Activated T-cell treated with anti-CD3 and anti-CD28 coated beads, Interleukin-2, amount 50 U/mL, for 1 hour (primary cell): ENCODE measurements around the gene CCNJL.

Experiments
- DNase-seq: peaks from one replicate; pipeline ENCODE4 v3.0.0-alpha.2; 2020

CCNJL gene

GRCh38 chr5:160330212-160330611 lies 17.8 kb upstream of the CCNJL start:
- no peak for DNase-seq

GRCh38 chr5:160327818-160328217 lies 15.5 kb upstream of the CCNJL start:
- no peak for DNase-seq

GRCh38 chr5:160326981-160327380 lies 14.6 kb upstream of the CCNJL start:
- DNase-seq = no peak

GRCh38 chr5:160325716-160326115 lies 13.4 kb upstream of the CCNJL start:
- DNase-seq = no peak

GRCh38 chr5:160324886-160325285 lies 12.5 kb upstream of the CCNJL start:
- DNase-seq = no peak

GRCh38 chr5:160318409-160318808 lies 6.0 kb upstream of the CCNJL start:
- no peak for DNase-seq

- DNase-seq = no peak
These were observed 5.1 kb upstream of the CCNJL start for GRCh38 chr5:160317434-160317833.

- DNase-seq = no peak
These were observed 3.6 kb upstream of the CCNJL start for GRCh38 chr5:160315968-160316367.

GRCh38 chr5:160312960-160313727 lies 780 bp upstream of the CCNJL start:
- DNase-seq = no peak

GRCh38 chr5:160311491-160312133 lies 752 bp downstream of the CCNJL start:
- no peak for DNase-seq

- DNase-seq = no peak
These were observed 1.6 kb downstream of the CCNJL start for GRCh38 chr5:160310552-160311295.

- no peak for DNase-seq
These were observed 2.2 kb downstream of the CCNJL start for GRCh38 chr5:160310140-160310539.

- no peak for DNase-seq
These were observed 5.7 kb downstream of the CCNJL start for GRCh38 chr5:160306696-160307095.

- DNase-seq = no peak
These were observed 7.0 kb downstream of the CCNJL start for GRCh38 chr5:160305319-160305718.

GRCh38 chr5:160303690-160304089 lies 8.7 kb downstream of the CCNJL start:
- DNase-seq = no peak

- no peak for DNase-seq
These were observed 14.2 kb downstream of the CCNJL start for GRCh38 chr5:160298189-160298588.

- DNase-seq = no peak
These were observed 14.6 kb downstream of the CCNJL start for GRCh38 chr5:160297776-160298175.

- DNase-seq = no peak
These were observed 15.4 kb downstream of the CCNJL start for GRCh38 chr5:160297004-160297403.

- no peak for DNase-seq
These were observed 15.9 kb downstream of the CCNJL start for GRCh38 chr5:160296496-160296895.

GRCh38 chr5:160293901-160294561 lies 18.3 kb downstream of the CCNJL start:
- DNase-seq = no peak

- DNase-seq = no peak
These were observed 19.0 kb downstream of the CCNJL start for GRCh38 chr5:160293386-160293785.

- DNase-seq = no peak
These were observed 20.9 kb downstream of the CCNJL start for GRCh38 chr5:160291467-160291866.

- DNase-seq = no peak
These were observed 21.6 kb downstream of the CCNJL start for GRCh38 chr5:160290751-160291150.
